Ectodermal cell (in vitro differentiated cells): ENCODE results near the gene RNF141.

Experiments
- H3K27ac ChIP-seq: 2 replicates; pipeline ENCODE4 v1.7.0; 2013; ENCODE audit warnings: mild to moderate bottlenecking, low read depth, low read length; ENCODE audit not compliant: insufficient read depth, poor library complexity, severe bottlenecking
- H3K27me3 ChIP-seq: 2 replicates; pipeline ENCODE4 v1.7.0; 2013; ENCODE audit warnings: mild to moderate bottlenecking, low read length; ENCODE audit not compliant: insufficient read depth, control insufficient read depth, poor library complexity, severe bottlenecking
- H3K36me3 ChIP-seq: one replicate; pipeline ENCODE4 v1.7.0; 2013; ENCODE audit warnings: low read length; ENCODE audit not compliant: control insufficient read depth, insufficient read depth
- H3K4me1 ChIP-seq: one replicate; pipeline ENCODE4 v1.7.0; 2013; ENCODE audit warnings: low read length; ENCODE audit not compliant: control insufficient read depth, insufficient read depth
- H3K4me3 ChIP-seq: 2 replicates; pipeline ENCODE4 v1.7.0; 2013; ENCODE audit warnings: low read depth, low read length, control low read depth; ENCODE audit not compliant: insufficient read depth
- H3K9me3 ChIP-seq: 2 replicates; pipeline ENCODE4 v1.7.0; 2013; ENCODE audit warnings: mild to moderate bottlenecking, low read length, moderate library complexity; ENCODE audit not compliant: control insufficient read depth
- WGBS, 2 experiments: methylation state at CpG; one replicate each; pipeline ENCODE4 v1.1.7; 2013; ENCODE audit warnings: missing lambda C conversion rate in 2 of 2; 5-methylcytosine and 5-hydroxymethylcytosine counted together

The RNF141 gene

DNA sequence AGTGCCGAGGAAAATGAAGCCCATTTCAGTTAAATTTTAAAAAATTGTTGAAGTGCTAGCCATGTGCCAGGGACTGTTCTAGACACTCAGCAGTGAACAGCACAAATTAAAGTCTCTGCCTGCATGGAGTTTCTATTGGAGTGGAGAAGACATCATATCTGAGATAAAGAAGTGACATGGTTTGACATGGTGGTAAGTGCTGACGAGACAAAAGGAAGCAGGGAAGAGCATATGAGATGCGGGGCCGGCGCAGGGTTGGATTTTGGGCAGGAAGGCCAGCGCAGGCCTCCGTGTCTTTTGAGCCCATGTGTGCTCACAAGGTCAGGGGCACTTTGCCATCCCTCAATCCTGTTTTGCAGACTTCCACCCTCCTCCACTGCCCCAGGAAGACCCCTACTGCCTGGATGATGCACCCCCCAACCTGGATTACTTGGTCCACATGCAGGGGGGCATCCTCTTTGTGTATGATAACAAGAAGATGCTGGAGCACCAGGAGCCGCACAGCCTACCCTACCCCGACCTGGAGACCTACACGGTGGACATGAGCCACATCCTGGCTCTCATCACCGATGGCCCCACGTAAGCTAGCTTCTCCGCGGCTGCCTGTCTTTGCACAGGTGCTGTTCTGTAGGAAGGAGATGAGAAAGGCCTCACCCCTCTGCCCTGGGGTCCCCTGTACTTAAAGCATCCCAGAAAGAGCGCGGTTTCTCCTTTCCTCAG is 56.4 kb downstream of the RNF141 start:
- 92% methylated on average over 16 of the region's 16 CpGs for WGBS, 2 experiments
- no peaks in the 10 kb centered on the region for H3K27me3 ChIP-seq
- H3K4me3 ChIP-seq: no peak overlapping the region
- no peak overlapping the region for H3K27ac ChIP-seq
- H3K4me1 ChIP-seq: no peaks in the 10 kb centered on the region
- no peaks in the 10 kb centered on the region for H3K36me3 ChIP-seq
- no peaks in the 10 kb centered on the region for H3K9me3 ChIP-seq

DNA sequence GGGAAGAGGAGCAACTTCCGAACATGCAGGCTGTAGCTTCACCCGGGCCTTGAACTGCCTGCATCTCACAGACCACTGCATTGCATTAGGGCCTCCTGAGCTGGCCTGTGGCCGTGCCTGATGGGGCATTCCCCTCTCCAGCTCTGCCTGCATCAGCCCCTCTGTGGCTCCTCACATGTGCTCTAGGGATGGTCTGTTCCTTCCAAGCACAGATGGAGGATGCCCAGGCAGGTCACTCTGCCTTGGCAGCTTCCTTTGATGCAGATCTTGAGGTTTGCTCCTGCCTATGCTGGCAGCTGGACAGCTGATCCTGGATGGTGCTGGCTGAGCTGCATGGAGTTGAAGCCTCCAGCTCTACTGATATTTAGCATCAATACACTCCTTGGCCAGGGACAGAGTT is 57.4 kb downstream of the RNF141 start:
- no peaks in the 10 kb centered on the region for H3K27me3 ChIP-seq
- WGBS, 2 experiments: 91 to 97% methylated on average over 3 of the region's 3 CpGs
- no peaks in the 10 kb centered on the region for H3K4me1 ChIP-seq
- H3K36me3 ChIP-seq: no peaks in the 10 kb centered on the region
- no peak overlapping the region for H3K27ac ChIP-seq
- H3K4me3 ChIP-seq: no peak overlapping the region
- H3K9me3 ChIP-seq: no peaks in the 10 kb centered on the region

DNA sequence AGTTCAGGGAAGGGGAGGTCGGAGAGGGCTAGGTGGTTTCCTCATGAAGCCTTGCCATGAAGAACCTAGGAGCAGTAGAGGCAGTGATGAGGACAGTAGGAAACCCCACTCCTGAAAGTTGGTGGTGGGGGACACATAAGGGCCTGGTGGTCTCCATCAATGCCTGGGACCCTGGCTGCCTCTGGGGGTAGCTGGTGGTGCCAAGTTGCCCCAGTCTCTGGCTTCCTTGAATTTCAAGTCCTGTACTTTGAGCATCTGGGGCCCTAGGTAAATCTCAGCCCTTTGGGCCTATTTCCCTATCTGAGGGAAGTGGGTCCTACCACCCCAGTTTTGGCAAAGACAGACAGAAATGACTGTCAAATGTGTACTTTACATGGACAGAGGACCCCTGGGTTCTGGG is 57.8 kb downstream of the RNF141 start:
- H3K4me3 ChIP-seq: no peak overlapping the region

DNA sequence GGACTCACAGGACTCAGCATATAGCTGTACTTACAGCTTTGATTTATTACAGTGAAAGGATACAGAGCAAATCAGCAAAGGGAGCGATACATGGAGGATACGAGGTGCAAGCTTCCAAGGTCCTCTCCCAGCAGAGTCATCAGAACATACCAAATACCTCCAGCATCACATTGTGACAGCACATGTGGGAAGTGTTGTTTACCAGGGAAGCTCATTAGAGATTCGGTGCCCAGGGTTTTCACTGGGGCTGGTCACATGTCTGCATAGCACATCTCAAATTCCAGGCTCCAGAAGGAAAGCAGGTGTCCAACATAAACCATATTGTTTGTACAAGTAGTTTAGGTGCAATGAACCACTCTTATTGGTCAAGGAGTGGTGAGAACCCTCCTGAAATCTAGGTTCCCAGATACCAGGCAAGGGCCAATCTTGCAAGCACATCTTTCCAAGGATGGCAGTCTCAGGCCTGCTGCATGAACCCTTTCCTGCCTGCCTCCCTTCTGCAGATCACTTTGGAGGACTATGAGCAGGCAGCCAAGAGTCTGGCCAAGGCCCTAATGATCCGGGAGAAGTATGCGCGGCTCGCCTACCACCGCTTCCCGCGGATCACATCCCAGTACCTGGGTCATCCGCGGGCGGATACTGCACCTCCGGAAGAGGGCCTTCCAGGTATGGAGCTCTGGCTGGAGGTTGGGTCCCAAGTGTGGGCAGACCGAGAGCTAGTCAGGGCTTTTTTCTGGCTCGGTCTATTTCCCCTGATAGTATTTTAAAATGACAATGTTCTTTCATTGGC is 59.2 kb downstream of the RNF141 start:
- Histone ChIP-seq H3K9me3 (no peaks in the 10 kb centered on the region), H3K4me3 (no peak overlapping the region), H3K36me3 (no peaks in the 10 kb centered on the region), H3K4me1 (no peaks in the 10 kb centered on the region), H3K27ac (no peak overlapping the region), H3K27me3 (no peaks in the 10 kb centered on the region)
- 91 to 94% methylated on average over 16 of the region's 16 CpGs for WGBS, 2 experiments

More for the DNA sequence above, 57.8 kb downstream of the RNF141 start:
- Histone ChIP-seq H3K4me1 (no peaks in the 10 kb centered on the region), H3K9me3 (no peaks in the 10 kb centered on the region), H3K27ac (no peak overlapping the region), H3K27me3 (no peaks in the 10 kb centered on the region), H3K36me3 (no peaks in the 10 kb centered on the region)
- 95 to 98% methylated on average over 1 of the region's 1 CpG for WGBS, 2 experiments

DNA sequence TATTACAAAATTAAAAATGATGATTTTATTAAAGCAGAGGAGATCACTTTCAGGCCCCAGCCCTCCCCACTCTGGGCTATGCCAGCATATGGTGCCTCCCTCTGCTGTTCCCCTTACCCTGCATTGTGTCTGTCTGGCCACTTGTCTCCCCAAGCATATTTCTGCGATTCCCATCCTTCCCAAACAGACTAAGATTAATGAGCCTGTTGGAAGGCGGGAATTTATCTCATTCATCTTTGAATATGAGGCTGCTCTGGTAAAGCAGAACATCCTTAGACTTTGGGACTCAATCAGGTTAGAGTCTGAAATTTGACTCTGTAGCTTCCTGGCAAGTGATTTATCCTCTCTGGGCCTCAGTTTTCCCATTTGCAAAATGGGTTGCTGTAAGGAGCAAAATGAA is 60.2 kb downstream of the RNF141 start:
- H3K9me3 ChIP-seq: no peaks in the 10 kb centered on the region
- no peaks in the 10 kb centered on the region for H3K4me1 ChIP-seq
- no peak overlapping the region for H3K4me3 ChIP-seq
- no peak overlapping the region for H3K27ac ChIP-seq
- H3K27me3 ChIP-seq: no peaks in the 10 kb centered on the region
- no peaks in the 10 kb centered on the region for H3K36me3 ChIP-seq
- 92 to 100% methylated on average over 2 of the region's 2 CpGs for WGBS, 2 experiments

DNA sequence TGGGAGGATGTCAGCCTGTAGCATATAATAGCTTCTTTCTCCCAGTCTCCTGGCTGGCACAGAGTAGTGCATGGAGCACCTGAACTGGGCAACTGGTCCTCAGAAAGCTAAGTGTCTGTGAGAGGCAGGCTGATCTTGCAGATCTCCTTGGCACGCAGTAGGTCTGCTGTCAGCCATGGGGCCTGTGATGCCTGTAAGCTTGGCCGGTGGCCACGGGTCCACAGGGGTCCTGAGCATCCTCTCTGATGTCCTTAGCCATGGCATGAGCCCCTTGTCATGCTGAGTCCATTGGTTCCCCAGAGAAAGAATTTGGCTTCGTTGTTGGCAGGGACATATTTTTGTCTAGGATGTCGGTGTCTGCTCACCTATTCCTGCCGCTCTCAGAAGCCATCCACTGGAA is 61.0 kb downstream of the RNF141 start:
- H3K4me3 ChIP-seq: no peak overlapping the region
- H3K36me3 ChIP-seq: no peaks in the 10 kb centered on the region
- 86 to 92% methylated on average over 6 of the region's 6 CpGs for WGBS, 2 experiments
- no peak overlapping the region for H3K27ac ChIP-seq
- H3K4me1 ChIP-seq: no peaks in the 10 kb centered on the region
- H3K27me3 ChIP-seq: no peaks in the 10 kb centered on the region
- no peaks in the 10 kb centered on the region for H3K9me3 ChIP-seq

DNA sequence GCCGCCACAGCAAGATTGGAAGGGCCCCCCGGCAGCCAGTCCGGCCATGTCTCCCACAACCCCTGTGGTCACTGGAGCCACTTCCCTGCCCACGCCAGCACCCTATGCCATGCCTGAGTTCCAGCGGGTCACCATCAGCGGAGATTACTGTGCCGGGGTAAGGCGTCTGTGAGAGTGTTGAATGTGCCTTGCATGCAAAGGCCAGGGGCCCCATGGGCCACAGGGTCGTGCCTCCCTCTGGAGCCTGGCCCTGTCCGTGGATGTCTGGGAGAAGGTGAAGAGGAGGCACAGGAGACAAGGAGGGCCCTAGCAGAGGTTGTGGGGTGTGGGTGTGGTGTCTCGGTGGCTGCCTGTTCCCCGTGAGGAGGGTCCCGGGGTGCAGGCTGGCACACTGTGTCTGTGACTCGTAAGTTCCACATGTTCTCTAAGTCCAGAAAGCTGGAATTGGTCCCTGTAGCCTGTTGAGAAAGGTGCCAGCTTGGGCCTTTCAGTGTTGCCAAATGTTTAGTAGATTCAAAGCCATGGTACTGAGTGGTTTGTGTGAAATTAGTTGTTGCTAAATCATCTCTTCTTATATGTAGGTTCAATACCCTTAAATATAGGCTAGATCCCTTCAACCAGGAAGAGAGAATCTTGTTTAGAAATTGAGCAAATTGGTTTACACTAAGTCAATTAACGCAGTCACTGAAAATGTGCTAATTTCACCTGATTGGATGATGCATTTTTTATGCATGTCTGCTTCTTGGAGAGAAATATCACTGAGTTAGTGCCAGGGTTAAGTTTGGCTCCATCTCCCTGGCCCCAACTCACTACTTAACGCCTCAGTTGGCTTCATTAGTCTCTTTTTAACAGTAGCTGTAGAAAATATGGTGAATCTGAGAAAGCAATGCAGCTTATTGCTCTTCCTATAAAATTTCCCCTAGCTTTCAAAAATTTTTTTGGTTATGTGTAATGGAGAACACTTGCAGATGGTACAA is 62.1 kb downstream of the RNF141 start:
- 94% methylated on average over 16 of the region's 16 CpGs for WGBS, 2 experiments
- Histone ChIP-seq H3K4me3 (no peak overlapping the region), H3K27ac (no peak overlapping the region), H3K27me3 (no peaks in the 10 kb centered on the region), H3K4me1 (no peaks in the 10 kb centered on the region), H3K9me3 (no peaks in the 10 kb centered on the region), H3K36me3 (no peaks in the 10 kb centered on the region)

DNA sequence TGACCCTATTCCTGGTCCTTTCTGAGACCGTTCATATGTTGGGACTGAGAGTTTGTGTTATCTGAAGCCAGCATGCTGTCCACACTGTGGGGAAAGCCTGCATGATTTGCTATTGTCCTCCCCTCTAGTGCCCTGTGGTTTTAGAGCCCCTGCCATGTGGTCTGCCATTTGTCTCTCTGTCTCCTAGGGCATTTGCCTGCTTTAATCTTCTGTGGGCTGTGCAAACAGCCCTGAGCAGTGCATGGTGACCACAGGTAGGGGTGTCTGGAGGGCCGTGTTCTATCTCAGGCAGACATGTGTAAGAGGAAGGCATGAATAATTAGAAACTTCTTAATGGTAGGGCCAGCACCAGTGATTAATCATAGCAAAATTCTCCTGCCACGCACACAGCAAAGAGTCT is 62.9 kb downstream of the RNF141 start:
- H3K36me3 ChIP-seq: no peaks in the 10 kb centered on the region
- no peaks in the 10 kb centered on the region for H3K9me3 ChIP-seq
- no peak overlapping the region for H3K27ac ChIP-seq
- no peaks in the 10 kb centered on the region for H3K4me1 ChIP-seq
- H3K4me3 ChIP-seq: no peak overlapping the region
- WGBS, 2 experiments: 64 to 80% methylated on average over 3 of the region's 3 CpGs
- H3K27me3 ChIP-seq: no peaks in the 10 kb centered on the region

DNA sequence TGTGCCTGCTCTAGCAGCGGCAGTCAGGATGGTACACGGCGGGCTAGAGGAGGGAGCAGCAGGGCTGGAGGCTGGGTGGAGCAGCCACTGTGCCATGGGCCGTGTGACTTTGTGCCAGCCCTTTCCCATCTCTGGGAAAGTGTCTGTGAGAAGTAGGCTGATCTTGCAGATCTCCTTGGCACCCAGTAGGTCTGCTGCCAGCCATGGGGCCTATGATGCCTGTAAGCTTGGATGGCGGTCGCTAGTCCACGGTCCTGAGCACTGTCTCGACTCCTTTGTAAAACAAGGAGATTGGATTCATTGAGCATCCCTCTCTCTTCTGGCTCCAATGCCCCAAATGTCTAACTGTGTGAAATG is 63.3 kb downstream of the RNF141 start:
- no peaks in the 10 kb centered on the region for H3K36me3 ChIP-seq
- no peak overlapping the region for H3K27ac ChIP-seq
- no peaks in the 10 kb centered on the region for H3K27me3 ChIP-seq
- WGBS, 2 experiments: 85 to 87% methylated on average over 8 of the region's 8 CpGs
- no peaks in the 10 kb centered on the region for H3K4me1 ChIP-seq
- H3K9me3 ChIP-seq: no peaks in the 10 kb centered on the region
- H3K4me3 ChIP-seq: no peak overlapping the region
